K562 (cell line): ENCODE results near the gene CTNNBL1. TPM values are rescaled to one million over a fixed set of nuclear protein-coding genes. Genes with fewer than 3 reads are reported as not detected.

Experiments
- ATAC-seq: fragments of 200-7000 bp; cut with Tn5 transposase; 3 replicates; pipeline ENCODE4 v1.9.1; 2020; ENCODE audit warnings: moderate library complexity
- BruUV-seq: library from RNA; stranded (reverse); fragments of 400-500 nt; replicated peaks from 2 replicates; lab custom pipeline; 2021; lab: Mats Ljungman, UMichigan
- CTCF ChIA-PET: fragments of 300-600 bp; formaldehyde crosslinking; extraction: SDS; loops from one replicate; lab custom pipeline; 2021; ENCODE audit warnings: low intra/inter-chr PET ratio; lab: Yijun Ruan, JAX
- POLR2A ChIA-PET: fragments of 300-600, 350-650 bp; sonication (Branson Sonifier 250); formaldehyde crosslinking; extraction: SDS; loops from one replicate; lab custom pipeline; 2021; ENCODE audit warnings: antibody characterized with exemption, inconsistent platforms; lab: Yijun Ruan, JAX
- DNase-seq, 4 experiments: peaks; one replicate each; pipeline versions ENCODE4 v3.0.0 to v3.0.0-alpha.2; 2011 to 2018; ENCODE audit warnings: low spot score in 3 of 4, mixed read lengths in 3 of 4; ENCODE audit errors: extremely low read depth in 1 of 4
- FAIRE-seq: peaks from 2 replicates; lab custom pipeline; 2011; peaks lifted over from hg19 to GRCh38; lab: Jason Lieb, UNC
- H2AFZ ChIP-seq: 2 replicates; pipeline ENCODE4 v1.6.0; 2011; ENCODE audit warnings: low read depth, low read length, control low read depth, inconsistent platforms
- H3K27ac ChIP-seq: fragments of 200-600 bp; 3 replicates; pipeline ENCODE4 v1.8.0; 2011; ENCODE audit warnings: low read depth, mild to moderate bottlenecking, control low read depth, inconsistent platforms, low read length, moderate library complexity, mixed read lengths; ENCODE audit errors: extremely low read depth
- H3K27me3 ChIP-seq, 2 experiments: fragments of 300-600 bp in 1 of 2; 2 replicates in 1 of 2; 3 replicates in 1 of 2; pipeline versions ENCODE4 v1.6.0 to v1.8.0; 2011; ENCODE audit warnings: inconsistent platforms in 2 of 2, low read length in 2 of 2, mild to moderate bottlenecking in 1 of 2, mixed read lengths in 1 of 2, moderate library complexity in 1 of 2; ENCODE audit not compliant: control insufficient read depth in 2 of 2, insufficient read depth in 2 of 2
- H3K36me3 ChIP-seq: fragments of 300-600 bp; 3 replicates; pipeline ENCODE4 v1.8.0; 2011; ENCODE audit warnings: mild to moderate bottlenecking, low read length, inconsistent platforms; ENCODE audit not compliant: control insufficient read depth, insufficient read depth
- H3K4me1 ChIP-seq, 2 experiments: fragments of 200-600 bp in 1 of 2; replicated peaks in 1 of 2; 2 replicates in 1 of 2; 3 replicates in 1 of 2; pipeline versions ENCODE4 v1.5.1 to v1.8.0; 2011; ENCODE audit warnings: inconsistent platforms in 2 of 2, low read length in 2 of 2, mild to moderate bottlenecking in 1 of 2, mixed read lengths in 1 of 2, moderate library complexity in 1 of 2; ENCODE audit not compliant: control insufficient read depth in 2 of 2, insufficient read depth in 2 of 2
- H3K4me2 ChIP-seq: 2 replicates; pipeline ENCODE4 v1.6.1; 2011; ENCODE audit warnings: low read length, control low read depth, inconsistent platforms, mixed read lengths; ENCODE audit not compliant: insufficient read depth
- H3K4me3 ChIP-seq: fragments of 200-600 bp; sonication (generic), shearing (Covaris generic); 2 replicates; pipeline ENCODE4 v1.5.1; 2016; ENCODE audit warnings: control low read depth, inconsistent platforms
- H3K79me2 ChIP-seq: fragments of 200-600 bp; 3 replicates; pipeline ENCODE4 v1.8.0; 2011; ENCODE audit warnings: low read length, inconsistent platforms; ENCODE audit not compliant: control insufficient read depth, insufficient read depth
- H3K9ac ChIP-seq, 2 experiments: 2 replicates each; pipeline versions ENCODE4 v1.6.0 to v1.6.1; 2011; ENCODE audit warnings: low read depth in 2 of 2, low read length in 2 of 2, control low read depth in 1 of 2, inconsistent platforms in 1 of 2, mild to moderate bottlenecking in 1 of 2, mixed read lengths in 1 of 2; ENCODE audit not compliant: insufficient read depth in 1 of 2
- H3K9me1 ChIP-seq: one replicate; pipeline ENCODE4 v1.6.0; 2011; ENCODE audit warnings: inconsistent platforms, mild to moderate bottlenecking, low read length, moderate library complexity; ENCODE audit not compliant: control insufficient read depth, insufficient read depth
- H3K9me3 ChIP-seq: replicated peaks from 2 replicates; pipeline ENCODE4 v1.5.1; 2011; ENCODE audit warnings: low read depth, low read length, inconsistent platforms; ENCODE audit not compliant: control insufficient read depth, insufficient read depth
- H4K20me1 ChIP-seq: replicated peaks from 2 replicates; pipeline ENCODE4 v1.6.1; 2011; ENCODE audit warnings: low read length, inconsistent platforms, mixed read lengths; ENCODE audit not compliant: control insufficient read depth, insufficient read depth
- GTF2A2 ChIP-seq: IDR thresholded peaks from 2 replicates; pipeline ENCODE4 v1.6.1; 2016; ENCODE audit warnings: mild to moderate bottlenecking, missing genetic modification characterization, missing compliant biosample characterization
- HLTF ChIP-seq: fragments of 450-650 bp; IDR thresholded peaks from 2 replicates; pipeline ENCODE4 v1.6.1; 2016
- KLF6 ChIP-seq: fragments of 250-450 bp; sonication (Bioruptor Pico); IDR thresholded peaks from 2 replicates; pipeline ENCODE4 v1.4.0; 2020; ENCODE audit warnings: mild to moderate bottlenecking, moderate library complexity, borderline replicate concordance
- MIER1 ChIP-seq: fragments of 450-650 bp; IDR thresholded peaks from 2 replicates; pipeline ENCODE4 v1.6.1; 2016; ENCODE audit warnings: antibody characterized with exemption, mild to moderate bottlenecking, low read depth
- NR1H2 ChIP-seq: sonication (generic); formaldehyde crosslinking; IDR thresholded peaks from 2 replicates; pipeline ENCODE4 v1.4.0; 2020; ENCODE audit warnings: mild to moderate bottlenecking, missing genetic modification reagents
- PHB ChIP-seq: fragments of 250-450 bp; sonication (Bioruptor Pico); IDR thresholded peaks from 2 replicates; pipeline ENCODE4 v1.5.0; 2021
- RHOXF2B ChIP-seq: fragments of 250-450 bp; sonication (Bioruptor Pico); conservative IDR thresholded peaks from 2 replicates; pipeline ENCODE4 v1.5.1; 2021
- TFAM ChIP-seq: fragments of 250-450 bp; sonication (Bioruptor Pico); conservative IDR thresholded peaks from 2 replicates; pipeline ENCODE4 v1.5.0; 2021; ENCODE audit warnings: mild to moderate bottlenecking, moderate library complexity
- ZNF507 ChIP-seq: conservative IDR thresholded peaks from 2 replicates; pipeline ENCODE4 v1.6.1; 2017; ENCODE audit warnings: missing genetic modification characterization, missing compliant biosample characterization
- WGBS: fragments of 100-300 bp; shearing (Covaris generic); methylation state at CpG from one replicate; pipeline ENCODE4 v1.1.6; 2016; ENCODE audit warnings: low coverage, mixed read lengths; ENCODE audit not compliant: insufficient coverage; ENCODE audit errors: missing lambda C conversion rate; 5-methylcytosine and 5-hydroxymethylcytosine counted together
- in situ Hi-C: fragments of 300-500 bp; cut with MboI; formaldehyde crosslinking; loops from 4 replicates; pipeline ENCODE4 v1.15.0; 2018; ENCODE audit warnings: inconsistent platforms, mixed read lengths
- intact Hi-C: fragments of 100-400 bp; cut with micrococcal nuclease; formaldehyde crosslinking; loops from 2 replicates; pipeline ENCODE4 v1.14.2; 2022
- polyA plus RNA-seq, 8 experiments: library from polyadenylated mRNA; depleted of rRNA in 4 of 8; stranded (reverse) in 5 of 8; unstranded in 3 of 8; fragments of >200 nt; fragmentation: Nextera tagmentation in 2 of 8; fragmentation: Illumina TruSeq in 1 of 8; extraction: Ambion mirVana in 2 of 8; extraction: Trizol in 1 of 8; gene quantifications; 2 replicates each; pipeline versions ENCODE4 v1.2.1 to v1.2.3, GENCODE V29; 2011 to 2014; ENCODE audit warnings: inconsistent platforms in 1 of 8, missing spikeins in 1 of 8
- total RNA-seq, 7 experiments: library from RNA; depleted of rRNA in 6 of 7; stranded (reverse); fragments of >200 nt in 6 of 7; fragmentation: Illumina TruSeq in 2 of 7; extraction: Trizol in 2 of 7; gene quantifications; 2 replicates each; pipeline versions ENCODE4 v1.2.1 to v1.2.3, GENCODE V29; 2011 to 2021; ENCODE audit warnings: low replicate concordance in 1 of 7

CTNNBL1 gene
- total and polyA plus RNA-seq, 9 of the 15 experiments (the other 6 are each of a cell fraction or from before 2014, with no cell fraction given): 32.4 to 85.6 (median 43.6) TPM

DNA sequence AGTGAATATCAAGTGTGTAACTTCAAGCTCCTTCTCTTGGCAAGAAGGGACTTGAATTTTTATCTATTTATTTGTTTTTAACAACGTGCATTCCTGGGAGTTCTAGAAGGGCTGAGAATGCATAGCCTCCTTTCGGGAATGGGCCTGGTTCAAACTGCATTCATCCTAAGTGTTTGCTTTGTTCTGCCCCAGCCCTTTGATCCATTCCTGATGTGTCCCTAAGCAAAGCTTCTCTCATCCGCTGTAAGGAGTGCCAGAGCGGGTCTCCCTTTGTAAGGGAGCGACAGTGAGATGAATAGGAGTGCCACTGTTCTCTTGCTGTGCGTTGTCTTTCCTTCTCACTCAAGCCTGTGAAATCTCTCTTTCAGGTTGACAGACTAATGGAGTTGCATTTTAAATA is 148.1 kb downstream of the CTNNBL1 start:
- H3K9me1 ChIP-seq: no peaks in the 10 kb centered on the region
- no peak overlapping the region for H3K4me2 ChIP-seq
- no peak for TF ChIP-seq ZNF507 (tag)
- TF ChIP-seq GTF2A2 (tag): no peak
- no peak for TF ChIP-seq MIER1
- TF ChIP-seq TFAM (CRISPR knock-in tag): no peak
- TF ChIP-seq RHOXF2B (CRISPR knock-in tag): no peak
- no peak for TF ChIP-seq HLTF
- TF ChIP-seq NR1H2 (CRISPR knock-in tag): no peak
- TF ChIP-seq PHB (CRISPR knock-in tag): no peak
- no peak for TF ChIP-seq KLF6
- H3K9me3 ChIP-seq: no peaks in the 10 kb centered on the region
- no peaks in the 10 kb centered on the region for H3K79me2 ChIP-seq
- no peak overlapping the region for H3K4me3 ChIP-seq
- H3K27me3 ChIP-seq: no peaks in the 10 kb centered on the region
- H3K36me3 ChIP-seq: peaks cover 21% of the 10 kb centered on the region; the same call in 2 of the 3 replicates
- H3K27ac ChIP-seq: no peak overlapping the region
- no peak overlapping the region for H3K9ac ChIP-seq
- ChIA-PET CTCF (no interaction called here), POLR2A (no interaction called here)
- DNase-seq (no peak), ATAC-seq (no peak), FAIRE-seq (no peak)
- intact Hi-C loops: no loop called here
- H3K4me1 ChIP-seq: peaks cover 18 to 19% of the 10 kb centered on the region in 2 experiments; a peak in 4 of 5 replicates
- in situ Hi-C loops: no loop called here
- no peak overlapping the region for H2AFZ ChIP-seq
- no TSS peak for BruUV-seq
- WGBS: 75% methylated on average over 6 of the region's 6 CpGs
- H4K20me1 ChIP-seq: no peaks in the 10 kb centered on the region
